HTERT RPE-1 (cell line): ENCODE measurements around the gene MRPL46.
"Not testable (repeated sequence)": the region's sequence is repeated elsewhere in the genome, so short reads cannot be mapped to it uniquely, and the experiment has no call there.

Experiments used
- in situ Hi-C: fragments of 300-500 bp; cut with MboI; formaldehyde crosslinking; loops from 4 replicates; pipeline ENCODE4 v1.14.3; 2020; ENCODE audit warnings: low sequenced_read_pairs

The MRPL46 gene

GRCh38 chr15:88479169-88479568, 12.0 kb upstream of the MRPL46 start:
- in situ Hi-C loops = no loop called here

- in situ Hi-C loops = no loop called here
Observed at GRCh38 chr15:88477904-88478303, 10.7 kb upstream of the MRPL46 start.

- in situ Hi-C loops = no loop called here
Observed at GRCh38 chr15:88477126-88477525, 9.9 kb upstream of the MRPL46 start.

- in situ Hi-C loops = no loop called here
Observed at GRCh38 chr15:88476635-88477060, 9.5 kb upstream of the MRPL46 start.

GRCh38 chr15:88473661-88474293, 6.6 kb upstream of the MRPL46 start:
- in situ Hi-C loops = not testable (repeated sequence)

- in situ Hi-C loops = no loop called here
Observed at GRCh38 chr15:88472225-88472624, 5.0 kb upstream of the MRPL46 start.

GRCh38 chr15:88470625-88471372, 3.6 kb upstream of the MRPL46 start:
- in situ Hi-C loops = no loop called here

- in situ Hi-C loops = no loop called here
Observed at GRCh38 chr15:88469321-88469720, 2.1 kb upstream of the MRPL46 start.

- in situ Hi-C loops = not testable (repeated sequence)
Observed at GRCh38 chr15:88468721-88469120, 1.5 kb upstream of the MRPL46 start.

- in situ Hi-C loops = no loop called here
Observed at GRCh38 chr15:88467935-88468528, 844 bp upstream of the MRPL46 start.

- in situ Hi-C loops = no loop called here
Observed at GRCh38 chr15:88465633-88466224, 1.5 kb downstream of the MRPL46 start.

GRCh38 chr15:88463870-88464532, 3.2 kb downstream of the MRPL46 start:
- in situ Hi-C loops = no loop called here

GRCh38 chr15:88456733-88457132, 10.5 kb downstream of the MRPL46 start:
- in situ Hi-C loops = no loop called here

GRCh38 chr15:88454867-88455810, 12.0 kb downstream of the MRPL46 start:
- in situ Hi-C loops = no loop called here

GRCh38 chr15:88454236-88454635, 13.0 kb downstream of the MRPL46 start:
- in situ Hi-C loops = no loop called here

GRCh38 chr15:88453651-88454050, 13.5 kb downstream of the MRPL46 start:
- in situ Hi-C loops = no loop called here

GRCh38 chr15:88450125-88450798, 16.9 kb downstream of the MRPL46 start:
- in situ Hi-C loops = no loop called here

- in situ Hi-C loops = no loop called here
Observed at GRCh38 chr15:88449581-88449980, 17.6 kb downstream of the MRPL46 start.

- in situ Hi-C loops = no loop called here
Observed at GRCh38 chr15:88448991-88449461, 18.2 kb downstream of the MRPL46 start.
